Keratinocyte (primary cell): ENCODE data around the gene TMEM109.

Source experiments
- CTCF ChIP-seq, 3 experiments: IDR thresholded peaks in 1 of 3; conservative IDR thresholded peaks in 1 of 3; optimal IDR thresholded peaks in 1 of 3; 2 replicates in 2 of 3; 3 replicates in 1 of 3; pipeline versions ENCODE3 to v1.5.1; 2011; ENCODE audit warnings: low read length in 3 of 3, mild to moderate bottlenecking in 3 of 3, moderate library complexity in 2 of 3, control low read depth in 1 of 3, inconsistent platforms in 1 of 3; ENCODE audit not compliant: insufficient read depth in 2 of 3; ENCODE audit errors: extremely low read depth in 1 of 3
- EZH2 ChIP-seq: IDR thresholded peaks from one replicate; pipeline ENCODE4 v1.6.1; 2012; ENCODE audit warnings: inconsistent platforms, mild to moderate bottlenecking, low read length, moderate library complexity

DNA sequence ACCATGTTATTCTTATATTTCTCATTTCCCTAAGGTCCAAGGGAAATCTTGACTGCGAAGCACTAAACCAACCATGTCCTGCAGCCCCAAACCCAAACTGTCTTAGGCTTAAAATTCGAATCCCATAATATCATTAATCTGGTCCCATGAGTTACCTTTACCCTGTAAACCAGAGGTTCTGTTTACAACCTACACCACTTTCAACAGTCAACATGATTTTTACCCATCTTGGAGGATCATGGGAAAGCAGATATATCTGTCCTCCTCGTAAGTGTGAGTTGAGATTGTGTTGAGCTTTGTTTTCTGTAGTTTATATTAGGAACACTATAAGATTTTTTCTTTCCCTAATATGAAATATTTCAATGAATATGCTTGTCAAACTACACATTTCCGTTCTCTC is 14.0 kb upstream of the TMEM109 start:
- TF ChIP-seq CTCF (optimal IDR thresholded peaks at IDR 0.05 in 1 of 3, IDR thresholded peaks at IDR 0.05 in 1 of 3, conservative IDR thresholded peaks at IDR 0.05 in 1 of 3; ENCODE audit: extremely low read depth in 1 of 3, insufficient read depth in 2 of 3, low read length in 3 of 3) (no peak), EZH2 (no peak)
